MM.1S (cell line): ENCODE results near the gene SMC1B.

ENCODE experiments used
- DNase-seq: peaks from one replicate; pipeline ENCODE4 v3.0.0-alpha.2; 2015
- H2AFZ ChIP-seq: fragments of 300-600 bp; sonication (generic); 2 replicates; pipeline ENCODE4 v1.6.0; 2016; ENCODE audit warnings: antibody characterized with exemption, low read length
- H3F3A ChIP-seq: fragments of 300-600 bp; sonication (generic); 2 replicates; pipeline ENCODE4 v1.6.1; 2016; ENCODE audit warnings: mild to moderate bottlenecking, antibody characterized with exemption, low read length, moderate library complexity, mixed read lengths; ENCODE audit not compliant: insufficient read depth
- H3K27ac ChIP-seq: fragments of 300-600 bp; sonication (generic); 2 replicates; pipeline ENCODE4 v1.5.1; 2016; ENCODE audit warnings: mild to moderate bottlenecking, low read length
- H3K27me3 ChIP-seq: fragments of 300-600 bp; sonication (generic); replicated peaks from 2 replicates; pipeline ENCODE4 v1.6.0; 2016; ENCODE audit warnings: low read length; ENCODE audit not compliant: insufficient read depth
- H3K36me3 ChIP-seq: fragments of 300-600 bp; sonication (generic); replicated peaks from 2 replicates; pipeline ENCODE4 v1.6.1; 2016; ENCODE audit warnings: mild to moderate bottlenecking, low read length, mixed read lengths; ENCODE audit not compliant: insufficient read depth
- H3K4me1 ChIP-seq: fragments of 300-600 bp; sonication (generic); 2 replicates; pipeline ENCODE4 v1.6.1; 2016; ENCODE audit warnings: low read length, mixed read lengths
- H3K4me2 ChIP-seq: fragments of 300-600 bp; sonication (generic); 2 replicates; pipeline ENCODE4 v1.6.0; 2016; ENCODE audit warnings: low read depth, low read length
- H3K4me3 ChIP-seq: fragments of 300-600 bp; sonication (generic); 2 replicates; pipeline ENCODE4 v1.5.1; 2016; ENCODE audit warnings: low read length, mixed read lengths
- H3K79me2 ChIP-seq: fragments of 300-600 bp; sonication (generic); 2 replicates; pipeline ENCODE4 v1.6.1; 2016; ENCODE audit warnings: mixed run types, low read length, mixed read lengths
- H3K9ac ChIP-seq: fragments of 300-600 bp; sonication (generic); 2 replicates; pipeline ENCODE4 v1.6.1; 2016; ENCODE audit warnings: low read length, mixed read lengths
- H3K9me2 ChIP-seq: fragments of 300-600 bp; sonication (generic); replicated peaks from 2 replicates; pipeline ENCODE4 v1.6.1; 2016; ENCODE audit warnings: mild to moderate bottlenecking, low read length, mixed read lengths; ENCODE audit not compliant: insufficient read depth
- H3K9me3 ChIP-seq: fragments of 300-600 bp; sonication (generic); replicated peaks from 2 replicates; pipeline ENCODE4 v1.6.1; 2016; ENCODE audit warnings: mild to moderate bottlenecking, low read length, mixed read lengths; ENCODE audit not compliant: insufficient read depth
- H4K20me1 ChIP-seq: fragments of 300-600 bp; sonication (generic); 2 replicates; pipeline ENCODE4 v1.6.1; 2016; ENCODE audit warnings: mild to moderate bottlenecking, low read length, moderate library complexity, mixed read lengths; ENCODE audit not compliant: insufficient read depth
- CTCF ChIP-seq: fragments of 300-600 bp; sonication (generic); IDR thresholded peaks from 2 replicates; pipeline ENCODE4 v1.5.1; 2016; ENCODE audit warnings: antibody characterized with exemption, low read length, mixed read lengths
- EZH2 ChIP-seq: fragments of 300-600 bp; sonication (generic); optimal IDR thresholded peaks from 2 replicates; pipeline ENCODE3; 2017; ENCODE audit warnings: low read depth, mild to moderate bottlenecking, antibody characterized with exemption, low read length, mixed read lengths
- EZH2phosphoT487 ChIP-seq: fragments of 300-600 bp; sonication (generic); IDR thresholded peaks from 2 replicates; pipeline ENCODE4 v1.6.1; 2018; ENCODE audit warnings: antibody characterized with exemption, low read length

SMC1B gene

GRCh38 chr22:45420539-45420938 lies 7.1 kb upstream of the SMC1B start:
- no peak overlapping the region for H3K27ac ChIP-seq
- H2AFZ ChIP-seq, result no peak overlapping the region
- no peak for DNase-seq
- H3K27me3 ChIP-seq, result no peaks in the 10 kb centered on the region
- no peaks in the 10 kb centered on the region for H4K20me1 ChIP-seq
- no peaks in the 10 kb centered on the region for H3K9me2 ChIP-seq
- H3K79me2 ChIP-seq, result no peaks in the 10 kb centered on the region
- H3K9me3 ChIP-seq, result no peaks in the 10 kb centered on the region
- no peak overlapping the region for H3K4me3 ChIP-seq
- no peak for TF ChIP-seq EZH2phosphoT487
- no peak for TF ChIP-seq EZH2
- no peak for TF ChIP-seq CTCF
- H3K36me3 ChIP-seq, result no peaks in the 10 kb centered on the region
- no peaks in the 10 kb centered on the region for H3K4me1 ChIP-seq
- no peaks in the 10 kb centered on the region for H3F3A ChIP-seq
- H3K4me2 ChIP-seq, result no peak overlapping the region
- H3K9ac ChIP-seq, result no peak overlapping the region

GRCh38 chr22:45420011-45420410 lies 6.6 kb upstream of the SMC1B start:
- no peak overlapping the region for H3K9ac ChIP-seq
- H3K9me2 ChIP-seq, result no peaks in the 10 kb centered on the region

GRCh38 chr22:45418770-45419138 lies 5.4 kb upstream of the SMC1B start:
- no peak overlapping the region for H3K4me2 ChIP-seq
- H3K27me3 ChIP-seq, result no peaks in the 10 kb centered on the region
- DNase-seq, result no peak
- no peaks in the 10 kb centered on the region for H3K79me2 ChIP-seq
- H3K36me3 ChIP-seq, result no peaks in the 10 kb centered on the region
- H3K4me1 ChIP-seq, result no peaks in the 10 kb centered on the region
- no peaks in the 10 kb centered on the region for H3F3A ChIP-seq
- no peaks in the 10 kb centered on the region for H3K9me2 ChIP-seq
- H4K20me1 ChIP-seq, result no peaks in the 10 kb centered on the region
- no peaks in the 10 kb centered on the region for H3K9me3 ChIP-seq
- no peak for TF ChIP-seq EZH2
- TF ChIP-seq CTCF, result no peak
- TF ChIP-seq EZH2phosphoT487, result no peak
- H3K9ac ChIP-seq, result no peak overlapping the region
- no peak overlapping the region for H2AFZ ChIP-seq
- no peak overlapping the region for H3K4me3 ChIP-seq
- H3K27ac ChIP-seq, result no peak overlapping the region

More at GRCh38 chr22:45420011-45420410, 6.6 kb upstream of the SMC1B start:
- Histone ChIP-seq H3K4me2 (no peak overlapping the region), H2AFZ (no peak overlapping the region), H3K9me3 (no peaks in the 10 kb centered on the region), H3K4me1 (no peaks in the 10 kb centered on the region), H3K36me3 (no peaks in the 10 kb centered on the region), H4K20me1 (no peaks in the 10 kb centered on the region), H3K27me3 (no peaks in the 10 kb centered on the region), H3K79me2 (no peaks in the 10 kb centered on the region), H3K27ac (no peak overlapping the region), H3F3A (no peaks in the 10 kb centered on the region), H3K4me3 (no peak overlapping the region)
- no peak for DNase-seq
- TF ChIP-seq EZH2phosphoT487 (no peak), CTCF (no peak), EZH2 (no peak)
